Measurements from ENCODE around the gene MZT1. TPM values are rescaled to one million over a fixed set of nuclear protein-coding genes. Genes with fewer than 3 reads are reported as not detected.

MZT1 gene
- total and polyA plus RNA-seq, 10 of the 15 experiments (the other 5 are each of a cell fraction or from before 2014, with no cell fraction given), result 16.2 to 47.6 (median 25.4) TPM

DNA sequence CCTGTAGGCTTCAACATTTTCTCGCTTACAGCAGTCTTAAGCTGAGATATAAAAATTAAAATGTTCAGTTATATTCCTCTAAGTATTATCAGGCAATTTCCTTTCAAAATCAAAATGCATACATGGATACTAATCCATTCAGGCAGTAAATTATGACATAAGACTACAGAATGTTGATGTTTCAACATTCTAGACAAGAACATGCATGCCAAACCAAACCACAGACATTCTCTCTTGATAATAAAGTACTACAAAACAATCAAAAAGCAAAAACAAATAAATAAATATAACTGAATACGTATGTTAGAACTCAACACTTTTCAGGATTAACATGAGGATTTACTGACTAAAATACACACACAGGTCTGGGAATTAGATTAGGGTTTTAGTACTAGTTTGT lies 46.6 kb upstream of the MZT1 start:
- Histone ChIP-seq H2AFZ (ENCODE audit: control insufficient read depth, low read depth, low read length) (no peak overlapping the region), H3K9ac (ENCODE audit: control insufficient read depth, insufficient read depth, low read length) (no peak overlapping the region), H3K27me3 (replicated peaks in 1 of 2; ENCODE audit: control insufficient read depth in 2 of 2, insufficient read depth in 2 of 2, low read length in 1 of 2) (no peaks in the 10 kb centered on the region), H3K27ac (ENCODE audit: control insufficient read depth, insufficient read depth) (no peak overlapping the region), H3K79me2 (ENCODE audit: control insufficient read depth, insufficient read depth, low read length) (peaks cover 21% of the 10 kb centered on the region), H3K4me1 (ENCODE audit: control insufficient read depth, insufficient read depth, low read length) (no peaks in the 10 kb centered on the region), H3K4me2 (ENCODE audit: control insufficient read depth, insufficient read depth) (no peak overlapping the region), H3K9me3 (replicated peaks; ENCODE audit: control insufficient read depth, insufficient read depth, low read length) (no peaks in the 10 kb centered on the region), H3K36me3 (ENCODE audit: control insufficient read depth in 2 of 2, insufficient read depth in 2 of 2, low read length in 1 of 2) (peaks cover 2 to 15% of the 10 kb centered on the region in 2 experiments; a peak in 3 of 4 replicates), H3K4me3 (no peak overlapping the region), H4K20me1 (ENCODE audit: control insufficient read depth, insufficient read depth) (no peaks in the 10 kb centered on the region; the same call in 1 of the 2 replicates)
- no peak for DNase-seq (ENCODE audit: low read depth, low spot score)
- SMC1A ChIA-PET (ENCODE audit: uncharacterized antibody, unreplicated experiment), result interaction anchor here (0.5 kb wide), 1 partner anchor 131 kb away, joined by 3 read pairs; no protein-coding TSS in a partner anchor
- BruUV-seq (replicated peaks), result no TSS peak
- POLR2A ChIA-PET, result no interaction called here
- WGBS (ENCODE audit: insufficient coverage, insufficient replicate concordance, low lambda C conversion rate, missing lambda C conversion rate), result 48% methylated on average over 2 of the region's 2 CpGs
- ATAC-seq, result no peak
- FAIRE-seq, result no peak
- RAD21 ChIA-PET (ENCODE audit: unreplicated experiment), result no interaction called here
- in situ Hi-C loops (cut with MboI), result no loop called here
- CTCF ChIA-PET, result interaction anchor here (1.0 kb wide), 1 partner anchor 249 kb away, joined by 3 read pairs; no protein-coding TSS in a partner anchor
- intact Hi-C loops (cut with micrococcal nuclease; ENCODE audit: unreplicated experiment), result no loop called here
- no peak for TF ChIP-seq LARP7 (IDR thresholded peaks at IDR 0.05)
- TF ChIP-seq MEF2A (IDR thresholded peaks at IDR 0.05; ENCODE audit: insufficient read depth, low read depth, low read length), result no peak
- TF ChIP-seq EED (IDR thresholded peaks at IDR 0.05; ENCODE audit: low read depth), result no peak
- TF ChIP-seq ZNF207 (IDR thresholded peaks at IDR 0.05; ENCODE audit: borderline replicate concordance), result no peak
- TF ChIP-seq CBX3 (IDR thresholded peaks at IDR 0.05; ENCODE audit: borderline replicate concordance, low read depth), result no peak
- no peak for TF ChIP-seq POU2F2 (IDR thresholded peaks at IDR 0.05; ENCODE audit: borderline replicate concordance, low read depth, low read length)
- TF ChIP-seq SUPT20H (IDR thresholded peaks at IDR 0.05; ENCODE audit: borderline replicate concordance, control insufficient read depth, low read depth, low read length), result no peak
- TF ChIP-seq MYC (IDR thresholded peaks at IDR 0.05; ENCODE audit: insufficient read depth, insufficient read length, insufficient replicate concordance, low read length, severe bottlenecking), result no peak
- TF ChIP-seq, protein P1, sequence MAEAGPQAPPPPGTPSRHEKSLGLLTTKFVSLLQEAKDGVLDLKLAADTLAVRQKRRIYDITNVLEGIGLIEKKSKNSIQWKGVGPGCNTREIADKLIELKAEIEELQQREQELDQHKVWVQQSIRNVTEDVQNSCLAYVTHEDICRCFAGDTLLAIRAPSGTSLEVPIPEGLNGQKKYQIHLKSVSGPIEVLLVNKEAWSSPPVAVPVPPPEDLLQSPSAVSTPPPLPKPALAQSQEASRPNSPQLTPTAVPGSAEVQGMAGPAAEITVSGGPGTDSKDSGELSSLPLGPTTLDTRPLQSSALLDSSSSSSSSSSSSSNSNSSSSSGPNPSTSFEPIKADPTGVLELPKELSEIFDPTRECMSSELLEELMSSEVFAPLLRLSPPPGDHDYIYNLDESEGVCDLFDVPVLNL (IDR thresholded peaks at IDR 0.05; ENCODE audit: low read depth, low read length), result no peak
- no peak for TF ChIP-seq ZNF217 (IDR thresholded peaks at IDR 0.05)
- TF ChIP-seq CREB1 (IDR thresholded peaks at IDR 0.05; ENCODE audit: low read depth), result no peak
- no peak for TF ChIP-seq MLLT1 (IDR thresholded peaks at IDR 0.05)
- TF ChIP-seq, protein P2, sequence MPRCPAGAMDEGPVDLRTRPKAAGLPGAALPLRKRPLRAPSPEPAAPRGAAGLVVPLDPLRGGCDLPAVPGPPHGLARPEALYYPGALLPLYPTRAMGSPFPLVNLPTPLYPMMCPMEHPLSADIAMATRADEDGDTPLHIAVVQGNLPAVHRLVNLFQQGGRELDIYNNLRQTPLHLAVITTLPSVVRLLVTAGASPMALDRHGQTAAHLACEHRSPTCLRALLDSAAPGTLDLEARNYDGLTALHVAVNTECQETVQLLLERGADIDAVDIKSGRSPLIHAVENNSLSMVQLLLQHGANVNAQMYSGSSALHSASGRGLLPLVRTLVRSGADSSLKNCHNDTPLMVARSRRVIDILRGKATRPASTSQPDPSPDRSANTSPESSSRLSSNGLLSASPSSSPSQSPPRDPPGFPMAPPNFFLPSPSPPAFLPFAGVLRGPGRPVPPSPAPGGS (IDR thresholded peaks at IDR 0.05; ENCODE audit: borderline replicate concordance, insufficient read depth, low read depth, low read length, poor library complexity, severe bottlenecking), result no peak
- TF ChIP-seq ZNF274 (IDR thresholded peaks at IDR 0.05; ENCODE audit: insufficient read depth, insufficient read length), result no peak
- no peak for TF ChIP-seq JUNB (IDR thresholded peaks at IDR 0.05)
- TF ChIP-seq PML (IDR thresholded peaks at IDR 0.05; ENCODE audit: low read length), result no peak
- no peak for TF ChIP-seq E2F8 (IDR thresholded peaks at IDR 0.05; ENCODE audit: low read depth, partially characterized antibody)

Measured in GM12878 (cell line).